Right atrium auricular region (tissue), 2 donors: ENCODE results near the gene CAPN10. TPM values are rescaled to one million over a fixed set of nuclear protein-coding genes. Genes with fewer than 3 reads are reported as not detected.

Source experiments
- DNase-seq: peaks from one replicate; pipeline ENCODE4 v3.0.0-alpha.2; 2019; ENCODE audit warnings: low spot score
- H3K27ac ChIP-seq, 2 donors: fragments of 200-600 bp; sonication (generic); 1 replicate in 1 of 2; 2 replicates in 1 of 2; pipeline ENCODE4 v1.5.1; 2016 to 2019
- H3K27me3 ChIP-seq, 2 donors: fragments of 200-600 bp; sonication (generic); one replicate each; pipeline versions ENCODE4 v1.5.1 to v1.6.0; 2017 to 2019
- H3K36me3 ChIP-seq: fragments of 200-600 bp; sonication (generic); one replicate; pipeline ENCODE4 v1.5.1; 2016
- H3K4me1 ChIP-seq, 2 donors: fragments of 200-600 bp; sonication (generic); one replicate each; pipeline versions ENCODE4 v1.5.1 to v1.6.0; 2017 to 2019
- H3K4me3 ChIP-seq, 2 donors: fragments of 200-600 bp; sonication (generic); 1 replicate in 1 of 2; 2 replicates in 1 of 2; pipeline ENCODE4 v1.5.1; 2017 to 2019; ENCODE audit warnings: mild to moderate bottlenecking in 1 of 2, moderate library complexity in 1 of 2
- H3K9me3 ChIP-seq, 2 donors: fragments of 200-600 bp; sonication (generic); one replicate each; pipeline ENCODE4 v1.5.1; 2019
- CTCF ChIP-seq, 2 donors: fragments of 200-600 bp; sonication (generic); IDR thresholded peaks; one replicate each; pipeline ENCODE4 v1.5.1; 2019; ENCODE audit warnings: antibody characterized with exemption in 2 of 2
- total RNA-seq, 2 donors: library from RNA; depleted of rRNA; stranded (reverse); fragments of >200 nt; gene quantifications; one replicate each; pipeline ENCODE4 v1.1.0, GENCODE V29; 2016

The CAPN10 gene
- total RNA-seq, 2 donors from 2014 or later: 14.1 to 14.6 TPM

- no peak for TF ChIP-seq CTCF (IDR thresholded peaks at IDR 0.05)
- Histone ChIP-seq H3K27ac (peak overlapping the region; percentile 64 to 68), H3K4me1 (peaks cover 0 to 42% of the 10 kb centered on the region in 2 donors), H3K36me3 (peaks cover 18% of the 10 kb centered on the region), H3K4me3 (no peak overlapping the region), H3K27me3 (no peaks in the 10 kb centered on the region), H3K9me3 (no peaks in the 10 kb centered on the region)
- no peak for DNase-seq
These were observed 10.0 kb downstream of the CAPN10 start for GRCh38 chr2:240596491-240596931.

GRCh38 chr2:240597054-240597418 lies 10.5 kb downstream of the CAPN10 start:
- H3K9me3 ChIP-seq: no peaks in the 10 kb centered on the region
- H3K27me3 ChIP-seq: no peaks in the 10 kb centered on the region
- H3K4me3 ChIP-seq: no peak overlapping the region
- no peak for TF ChIP-seq CTCF (IDR thresholded peaks at IDR 0.05)
- DNase-seq: no peak
- peaks cover 18% of the 10 kb centered on the region for H3K36me3 ChIP-seq
- peak overlapping the region in 1 of 2 donors; percentile 68 for H3K27ac ChIP-seq
- H3K4me1 ChIP-seq: peaks cover 0 to 42% of the 10 kb centered on the region in 2 donors

- Histone ChIP-seq H3K4me1 (peaks cover 0 to 42% of the 10 kb centered on the region in 2 donors), H3K4me3 (no peak overlapping the region), H3K27me3 (no peaks in the 10 kb centered on the region), H3K9me3 (no peaks in the 10 kb centered on the region), H3K27ac (no peak overlapping the region), H3K36me3 (peaks cover 18% of the 10 kb centered on the region)
- TF ChIP-seq CTCF (IDR thresholded peaks at IDR 0.05): no peak
- DNase-seq: no peak
These were observed 11.1 kb downstream of the CAPN10 start for GRCh38 chr2:240597419-240598181.

- H3K4me3 ChIP-seq: no peak overlapping the region
- no peak for TF ChIP-seq CTCF (IDR thresholded peaks at IDR 0.05)
- H3K36me3 ChIP-seq: peaks cover 18% of the 10 kb centered on the region
- no peak for DNase-seq
- peaks cover 0 to 36% of the 10 kb centered on the region in 2 donors for H3K4me1 ChIP-seq
- no peaks in the 10 kb centered on the region for H3K9me3 ChIP-seq
- no peak overlapping the region for H3K27ac ChIP-seq
- no peaks in the 10 kb centered on the region for H3K27me3 ChIP-seq
These were observed 11.9 kb downstream of the CAPN10 start for GRCh38 chr2:240598311-240598911.

DNA sequence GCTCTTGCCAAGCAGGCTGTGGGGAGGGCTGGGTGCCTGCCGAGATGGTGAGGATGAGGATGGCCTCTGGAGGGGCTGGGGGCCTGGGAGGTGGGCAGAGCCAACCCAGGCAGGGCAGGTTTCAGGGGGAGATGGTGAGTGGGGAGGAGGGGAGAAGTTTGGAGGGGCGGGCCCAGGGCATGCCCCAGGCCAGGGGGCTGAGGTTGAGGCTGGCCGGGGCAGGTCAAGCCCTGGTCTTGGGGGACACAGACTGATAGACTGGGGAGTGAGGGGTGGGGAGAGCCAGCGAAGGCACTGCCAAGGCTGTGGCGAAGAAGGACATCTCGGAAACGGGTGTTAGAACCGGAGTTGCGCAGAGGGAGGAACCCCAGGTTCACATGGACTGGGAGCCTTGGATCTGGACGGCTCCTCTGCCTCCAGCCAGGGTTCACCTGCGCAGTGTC lies 12.6 kb downstream of the CAPN10 start:
- Histone ChIP-seq H3K9me3 (no peaks in the 10 kb centered on the region), H3K27ac (no peak overlapping the region), H3K4me1 (peaks cover 0 to 32% of the 10 kb centered on the region in 2 donors), H3K27me3 (no peaks in the 10 kb centered on the region), H3K36me3 (peaks cover 18% of the 10 kb centered on the region), H3K4me3 (no peak overlapping the region)
- TF ChIP-seq CTCF (IDR thresholded peaks at IDR 0.05): no peak
- no peak for DNase-seq
